HG03097 (cell line): Measurements from ENCODE around the gene CMSS1.

ENCODE experiments used
- ATAC-seq: cut with Tn5 transposase; IDR thresholded peaks from one replicate; pipeline ENCODE4 v1.9.1; 2021; ENCODE audit not compliant: unreplicated experiment, low FRiP score

CMSS1 gene

GRCh38 chr3:100155590-100155989 lies 337.9 kb downstream of the CMSS1 start:
- no peak for ATAC-seq

GRCh38 chr3:100157685-100158084 lies 340.0 kb downstream of the CMSS1 start:
- no peak for ATAC-seq

GRCh38 chr3:100158918-100159330 lies 341.3 kb downstream of the CMSS1 start:
- no peak for ATAC-seq

GRCh38 chr3:100159331-100160153 lies 341.9 kb downstream of the CMSS1 start:
- ATAC-seq: no peak

- ATAC-seq: no peak
These were observed 342.9 kb downstream of the CMSS1 start for GRCh38 chr3:100160521-100160920.

- ATAC-seq: no peak
These were observed 346.1 kb downstream of the CMSS1 start for GRCh38 chr3:100163787-100164186.

GRCh38 chr3:100164743-100165142 lies 347.1 kb downstream of the CMSS1 start:
- no peak for ATAC-seq

- no peak for ATAC-seq
These were observed 348.4 kb downstream of the CMSS1 start for GRCh38 chr3:100165926-100166550.

- ATAC-seq: no peak
These were observed 351.7 kb downstream of the CMSS1 start for GRCh38 chr3:100169201-100169920.

- no peak for ATAC-seq
These were observed 352.8 kb downstream of the CMSS1 start for GRCh38 chr3:100170486-100170885.

GRCh38 chr3:100171211-100171914 lies 353.7 kb downstream of the CMSS1 start:
- ATAC-seq: no peak

GRCh38 chr3:100173961-100174360 lies 356.3 kb downstream of the CMSS1 start:
- ATAC-seq: no peak

- ATAC-seq: no peak
These were observed 358.1 kb downstream of the CMSS1 start for GRCh38 chr3:100175637-100176280.

GRCh38 chr3:100179692-100180349 lies 362.2 kb downstream of the CMSS1 start:
- ATAC-seq: no peak

- ATAC-seq: no peak
These were observed 366.0 kb downstream of the CMSS1 start for GRCh38 chr3:100183608-100184125.

- no peak for ATAC-seq
These were observed 367.4 kb downstream of the CMSS1 start for GRCh38 chr3:100184948-100185570.

GRCh38 chr3:100185847-100186246 lies 368.2 kb downstream of the CMSS1 start:
- no peak for ATAC-seq

- ATAC-seq: no peak
These were observed 371.8 kb downstream of the CMSS1 start for GRCh38 chr3:100189444-100189964.

- ATAC-seq: no peak
These were observed 377.7 kb downstream of the CMSS1 start for GRCh38 chr3:100195375-100195774.
